GM11168 (cell line): ENCODE measurements around the gene DHRS2.
"Not testable (repeated sequence)": the region's sequence is repeated elsewhere in the genome, so short reads cannot be mapped to it uniquely, and the experiment has no call there.

Experiments used
- in situ Hi-C: fragments of 300-500 bp; cut with MboI; formaldehyde crosslinking; loops from one replicate; pipeline ENCODE4 v1.12.0; 2022; ENCODE audit warnings: low sequenced_read_pairs; ENCODE audit not compliant: unreplicated experiment

DHRS2 gene

GRCh38 chr14:23675337-23675736, 39.2 kb downstream of the DHRS2 start:
- in situ Hi-C loops = no loop called here

DNA sequence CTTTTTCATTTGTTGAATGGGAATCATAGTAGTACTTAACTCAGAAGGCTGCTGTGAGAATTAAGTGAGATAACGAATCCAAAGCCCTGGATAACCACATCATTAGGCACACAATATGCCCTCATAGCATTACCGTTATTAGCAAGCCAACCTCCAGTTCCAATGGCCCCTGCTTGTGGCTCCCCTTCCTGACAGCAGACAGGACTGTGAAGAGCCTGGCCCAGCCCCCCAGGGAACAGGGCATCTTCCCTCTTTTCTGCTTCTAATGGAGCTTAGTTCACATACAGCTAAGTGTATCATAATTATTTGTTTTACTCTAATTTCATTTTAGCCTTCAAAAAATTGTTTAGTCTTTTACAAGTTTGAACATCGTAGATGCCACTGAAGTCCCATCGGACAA, 39.7 kb downstream of the DHRS2 start:
- in situ Hi-C loops = no loop called here

DNA sequence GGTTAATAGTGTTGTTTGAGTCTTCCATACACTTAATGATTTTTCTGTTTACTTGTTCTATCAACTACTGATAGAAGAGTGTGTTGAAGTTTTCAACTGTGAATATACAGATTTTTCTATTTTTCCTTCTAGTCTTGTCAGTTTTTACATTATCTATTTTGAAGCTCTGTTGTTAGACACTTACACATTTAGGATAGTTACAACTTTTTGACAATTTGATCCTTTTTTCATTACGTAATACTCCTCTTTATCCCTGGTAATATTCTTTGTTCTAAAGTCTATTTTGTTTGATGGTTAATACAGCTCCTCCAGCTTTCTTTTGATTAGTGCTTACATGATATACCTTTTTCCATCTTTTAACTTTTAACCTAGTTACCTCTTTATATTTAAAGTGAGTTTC, 45.2 kb downstream of the DHRS2 start:
- in situ Hi-C loops = no loop called here

DNA sequence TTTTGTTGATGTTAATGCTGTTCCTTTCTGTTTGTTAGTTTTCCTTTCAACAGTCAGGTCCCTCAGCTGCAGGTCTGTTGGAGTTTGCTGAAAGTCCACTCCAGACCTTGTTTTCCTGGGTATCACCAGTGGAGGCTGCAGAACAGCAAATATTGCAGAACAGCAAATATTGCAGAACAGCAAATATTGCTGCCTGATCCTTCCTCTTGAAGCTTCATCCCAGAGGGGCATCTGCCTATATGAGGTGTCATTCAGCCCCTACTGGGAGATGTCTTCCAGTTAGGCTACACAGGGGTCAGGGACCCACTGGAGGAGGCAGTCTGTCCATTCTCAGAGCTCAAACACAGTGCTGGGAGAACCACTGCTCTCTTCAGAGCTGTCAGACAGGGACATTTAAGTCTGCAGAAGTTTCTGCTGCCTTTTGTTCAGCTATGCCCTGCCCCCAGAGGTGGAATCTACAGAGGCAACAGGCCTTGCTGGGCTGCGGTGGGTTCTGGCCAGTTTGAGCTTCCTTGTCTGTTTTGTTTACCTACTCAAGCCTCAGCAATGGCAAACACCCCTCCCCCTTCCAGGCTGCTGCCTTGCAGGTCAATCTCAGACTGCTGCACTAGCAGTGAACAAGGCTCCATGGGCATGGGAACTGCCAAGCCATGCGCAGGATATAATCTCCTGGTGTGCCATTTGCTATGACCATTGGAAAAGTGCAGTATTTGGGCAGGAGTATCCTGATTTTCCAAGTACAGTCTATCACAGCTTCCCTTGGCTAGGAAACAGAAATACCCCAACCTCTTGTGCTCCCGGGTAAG, 53.7 kb downstream of the DHRS2 start:
- in situ Hi-C loops = not testable (repeated sequence)

- in situ Hi-C loops = no loop called here
Measured at GRCh38 chr14:23692416-23692815, 56.3 kb downstream of the DHRS2 start.

DNA sequence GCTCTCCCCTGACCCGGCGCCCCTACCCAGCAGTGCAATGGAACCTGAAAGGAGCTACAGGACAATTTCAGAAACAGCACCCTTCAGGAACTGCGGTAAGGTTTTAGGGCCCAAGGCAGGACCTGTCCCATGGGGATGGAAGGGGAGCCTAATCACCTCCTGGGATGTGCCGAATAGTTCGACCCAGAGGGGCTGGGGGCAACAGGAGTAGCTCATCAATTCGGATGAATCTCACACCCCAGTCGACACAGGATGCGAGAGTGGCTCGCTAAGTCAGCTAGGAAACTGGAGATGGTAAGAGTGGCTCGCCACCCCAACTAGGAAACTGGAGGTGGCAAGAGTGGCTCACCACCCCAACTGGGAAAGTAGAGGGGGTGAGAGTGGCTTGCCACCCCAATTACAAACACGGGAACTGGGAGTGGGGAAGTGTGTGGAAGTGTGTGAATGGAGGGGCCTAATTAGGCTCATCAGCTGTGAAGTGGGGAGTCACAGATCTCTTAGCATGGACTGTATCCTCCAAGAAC, 57.1 kb downstream of the DHRS2 start:
- in situ Hi-C loops = no loop called here

- in situ Hi-C loops = no loop called here
Measured at GRCh38 chr14:23694085-23694948, 58.2 kb downstream of the DHRS2 start.
